OCI-LY3 (cell line): ENCODE results near the gene ELOA2.
"Not testable (repeated sequence)": the region's sequence is repeated elsewhere in the genome, so short reads cannot be mapped to it uniquely, and the experiment has no call there.

ENCODE experiments used
- H2AFZ ChIP-seq: fragments of 200-600, 300-600 bp; shearing (Covaris generic); 2 replicates; pipeline ENCODE4 v1.6.0; 2014; ENCODE audit warnings: antibody characterized with exemption, low read depth, low read length
- H3K27ac ChIP-seq: fragments of 200-600, 300-600 bp; sonication (generic); 2 replicates; pipeline ENCODE4 v1.5.1; 2014; ENCODE audit warnings: mild to moderate bottlenecking, low read length, moderate library complexity, mixed read lengths
- H3K27me3 ChIP-seq: fragments of 200-600, 300-600 bp; sonication (generic); 2 replicates; pipeline ENCODE4 v1.6.1; 2014; ENCODE audit warnings: low read depth, low read length, mixed read lengths
- H3K36me3 ChIP-seq: fragments of 200-600, 300-600 bp; sonication (generic); replicated peaks from 2 replicates; pipeline ENCODE3; 2014; ENCODE audit warnings: low read depth, low read length, mixed read lengths
- H3K4me1 ChIP-seq: fragments of 300-600, 200-600 bp; sonication (generic); 2 replicates; pipeline ENCODE4 v1.6.1; 2014; ENCODE audit warnings: low read length, mixed read lengths
- H3K4me2 ChIP-seq: fragments of 200-600, 300-600 bp; sonication (generic); 2 replicates; pipeline ENCODE4 v1.6.1; 2014; ENCODE audit warnings: low read length, mixed read lengths
- H3K4me3 ChIP-seq: fragments of 300-600, 200-600 bp; sonication (generic); 2 replicates; pipeline ENCODE4 v1.5.1; 2014; ENCODE audit warnings: antibody characterized with exemption, mild to moderate bottlenecking, low read length, moderate library complexity
- H3K79me2 ChIP-seq: fragments of 300-600, 200-600 bp; shearing (Covaris generic); 2 replicates; pipeline ENCODE4 v1.6.1; 2014; ENCODE audit warnings: mild to moderate bottlenecking, low read length, mixed read lengths
- H3K9ac ChIP-seq: fragments of 300-600, 200-600 bp; shearing (Covaris generic); 2 replicates; pipeline ENCODE4 v1.6.0; 2014; ENCODE audit warnings: mild to moderate bottlenecking, low read length, moderate library complexity
- H3K9me3 ChIP-seq: fragments of 200-600, 300-600 bp; shearing (Covaris generic); 2 replicates; pipeline ENCODE4 v1.6.1; 2014; ENCODE audit warnings: low read length, mixed read lengths; ENCODE audit not compliant: insufficient read depth
- H4K20me1 ChIP-seq: fragments of 200-600, 300-600 bp; sonication (generic); 2 replicates; pipeline ENCODE4 v1.6.1; 2016; ENCODE audit warnings: low read length, mixed read lengths; ENCODE audit not compliant: insufficient read depth

ELOA2 gene

DNA sequence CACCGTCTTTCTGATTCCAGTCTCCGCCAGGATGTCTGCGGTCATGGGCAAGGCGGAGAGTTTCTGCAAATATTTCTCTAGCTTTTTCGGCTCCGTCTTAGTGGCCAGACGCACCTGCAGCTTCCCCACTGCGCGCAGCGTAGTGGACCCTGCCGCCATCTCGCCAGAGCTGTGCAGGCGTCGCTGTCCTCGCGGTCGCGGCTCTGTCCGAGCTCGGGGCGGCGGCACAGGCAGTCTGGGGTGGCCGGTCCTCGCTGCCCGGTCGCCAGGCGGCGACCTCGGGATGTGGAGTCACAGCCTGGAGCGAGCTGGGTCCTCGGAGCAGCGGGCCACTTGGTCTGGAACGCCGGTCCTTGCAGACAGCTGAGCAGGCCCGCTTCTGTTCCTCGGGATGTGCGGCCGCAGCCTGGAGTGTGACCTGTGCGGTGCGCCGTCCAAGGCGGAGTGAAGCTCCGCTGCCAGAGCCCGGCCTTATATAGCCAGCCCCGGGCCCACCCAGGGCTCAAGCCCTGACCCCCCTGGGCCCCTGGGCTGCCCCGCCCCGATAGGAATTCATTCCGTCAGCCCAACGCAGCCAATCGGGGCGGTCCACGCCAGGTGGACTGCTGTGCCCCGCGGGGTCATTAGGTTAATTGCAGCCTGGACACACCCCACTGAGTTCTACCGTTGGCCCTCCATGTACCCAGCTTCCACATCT is 11.5 kb downstream of the ELOA2 start:
- H3K27ac ChIP-seq, H3K27me3 ChIP-seq, H3K4me1 ChIP-seq, H3K4me2 ChIP-seq, H3K36me3 ChIP-seq, H3K4me3 ChIP-seq, H3K9ac ChIP-seq, H3K79me2 ChIP-seq, H4K20me1 ChIP-seq, H3K9me3 ChIP-seq, H2AFZ ChIP-seq: not testable (repeated sequence)

DNA sequence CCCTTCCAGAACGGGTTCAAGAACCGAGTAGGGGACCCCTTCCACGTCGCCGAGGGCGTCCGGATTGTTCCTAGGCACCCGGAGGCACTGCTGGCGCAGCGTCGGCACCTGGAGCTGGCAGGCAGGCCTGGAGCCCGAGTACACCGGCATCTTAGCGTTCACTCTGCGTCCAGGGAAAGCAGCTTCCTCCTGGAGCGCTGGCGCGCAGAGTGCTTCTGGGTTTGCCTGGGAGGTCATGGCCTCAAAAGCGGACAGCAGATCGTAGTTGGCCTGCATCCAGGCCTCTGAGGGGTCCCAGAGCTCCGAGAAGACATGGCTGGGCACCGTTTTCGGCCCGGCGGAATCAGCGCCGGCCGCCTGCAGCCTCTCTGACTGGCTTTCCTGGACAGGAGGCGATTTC is 12.6 kb downstream of the ELOA2 start:
- H3K4me3 ChIP-seq, H3K36me3 ChIP-seq, H3K9ac ChIP-seq, H4K20me1 ChIP-seq, H3K79me2 ChIP-seq, H3K9me3 ChIP-seq, H2AFZ ChIP-seq, H3K27ac ChIP-seq, H3K27me3 ChIP-seq, H3K4me2 ChIP-seq, H3K4me1 ChIP-seq: not testable (repeated sequence)

DNA sequence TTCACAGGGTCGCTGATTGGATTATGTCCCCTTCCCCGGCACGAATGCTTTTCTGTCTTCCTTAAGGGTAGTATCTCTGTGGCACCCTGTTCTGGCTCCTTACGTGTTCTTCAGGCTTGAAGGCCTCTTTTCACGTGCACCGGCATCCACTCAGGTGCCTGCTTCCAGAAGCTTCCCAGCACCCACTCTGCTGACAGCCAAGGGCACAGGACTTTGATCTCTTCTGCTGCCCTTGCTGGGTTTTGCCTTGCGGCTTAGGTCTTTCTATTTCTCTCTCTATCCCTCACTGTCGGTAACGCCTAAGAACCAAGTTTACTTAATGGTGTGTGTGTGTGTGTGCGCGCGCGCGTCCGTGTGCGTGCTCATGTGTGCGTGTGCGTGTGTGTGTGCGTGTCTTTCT is 14.7 kb downstream of the ELOA2 start:
- not testable (repeated sequence) for H3K9me3 ChIP-seq, H3K79me2 ChIP-seq, H3K27me3 ChIP-seq, H3K4me2 ChIP-seq, H3K9ac ChIP-seq, H3K4me3 ChIP-seq, H3K4me1 ChIP-seq, H3K27ac ChIP-seq, H4K20me1 ChIP-seq, H2AFZ ChIP-seq, H3K36me3 ChIP-seq

GRCh38 chr18:47019870-47020269 is 15.6 kb downstream of the ELOA2 start:
- H4K20me1 ChIP-seq, H3K27ac ChIP-seq, H2AFZ ChIP-seq, H3K27me3 ChIP-seq, H3K4me2 ChIP-seq, H3K4me3 ChIP-seq, H3K9me3 ChIP-seq, H3K4me1 ChIP-seq, H3K36me3 ChIP-seq, H3K9ac ChIP-seq, H3K79me2 ChIP-seq: not testable (repeated sequence)
